H1 (cell line): ENCODE data around the gene PPP2R1A. TPM values are rescaled to one million over a fixed set of nuclear protein-coding genes. Genes with fewer than 3 reads are reported as not detected.
A peak's percentile ranks its signal among the peaks of the same experiment; 100 is the strongest.

Source experiments
- CTCF ChIA-PET: fragments of 300-600 bp; sonication (Branson Sonifier 250); formaldehyde crosslinking; loops from one replicate; lab custom pipeline; 2021; ENCODE audit not compliant: partially characterized antibody; lab: Charles Lee
- POLR2A ChIA-PET: fragments of 300-600 bp; sonication (Branson Sonifier 250); formaldehyde crosslinking; loops from one replicate; lab custom pipeline; 2021; ENCODE audit warnings: inconsistent platforms; ENCODE audit not compliant: partially characterized antibody; lab: Charles Lee
- DNase-seq, 2 experiments: peaks; one replicate each; pipeline versions ENCODE4 v3.0.0 to v3.0.0-alpha.2; 2010 to 2022; ENCODE audit warnings: low spot score in 2 of 2, low read depth in 1 of 2, mixed read lengths in 1 of 2
- FAIRE-seq: peaks from 2 replicates; lab custom pipeline; 2011; peaks lifted over from hg19 to GRCh38; lab: Jason Lieb, UNC
- H2AFZ ChIP-seq: 2 replicates; pipeline ENCODE4 v1.8.1; 2012; ENCODE audit warnings: low read length, inconsistent platforms
- H2AK5ac ChIP-seq: 2 replicates; pipeline ENCODE4 v1.6.1; 2013; ENCODE audit warnings: low read depth, low read length
- H2BK120ac ChIP-seq: replicated peaks from 2 replicates; pipeline ENCODE3; 2013; ENCODE audit warnings: low read depth, low read length, inconsistent platforms
- H2BK12ac ChIP-seq: 2 replicates; pipeline ENCODE4 v1.6.1; 2013; ENCODE audit warnings: low read depth, low read length
- H2BK15ac ChIP-seq: 2 replicates; pipeline ENCODE4 v1.6.1; 2013; ENCODE audit warnings: low read length
- H2BK20ac ChIP-seq: 2 replicates; pipeline ENCODE4 v1.6.1; 2013; ENCODE audit warnings: low read length
- H2BK5ac ChIP-seq: 2 replicates; pipeline ENCODE4 v1.6.1; 2013; ENCODE audit warnings: low read depth, low read length
- H3K14ac ChIP-seq: 2 replicates; pipeline ENCODE4 v1.6.1; 2013; ENCODE audit warnings: inconsistent platforms; ENCODE audit not compliant: insufficient read length
- H3K18ac ChIP-seq: 2 replicates; pipeline ENCODE4 v1.6.1; 2013; ENCODE audit warnings: low read length; ENCODE audit errors: extremely low read depth
- H3K23ac ChIP-seq: 2 replicates; pipeline ENCODE4 v1.6.1; 2013; ENCODE audit warnings: inconsistent platforms; ENCODE audit not compliant: insufficient read length
- H3K23me2 ChIP-seq: 2 replicates; pipeline ENCODE4 v1.6.1; 2013; ENCODE audit warnings: low read depth, low read length
- H3K27ac ChIP-seq: 2 replicates; pipeline ENCODE4 v1.6.1; 2011; ENCODE audit warnings: low read depth, low read length, inconsistent platforms
- H3K27me3 ChIP-seq, 4 experiments: replicated peaks in 1 of 4; 1 replicate in 1 of 4; 2 replicates in 3 of 4; pipeline versions ENCODE4 v1.6.1 to v1.8.1; 2011 to 2013; ENCODE audit warnings: low read length in 3 of 4, mild to moderate bottlenecking in 3 of 4, inconsistent platforms in 2 of 4, mixed read lengths in 2 of 4, moderate library complexity in 1 of 4; ENCODE audit not compliant: control insufficient read depth in 3 of 4, insufficient read depth in 3 of 4; ENCODE audit errors: extremely low read depth in 1 of 4
- H3K36me3 ChIP-seq, 4 experiments: 2 replicates each; pipeline versions ENCODE4 v1.6.1 to v1.8.1; 2011 to 2013; ENCODE audit warnings: mild to moderate bottlenecking in 4 of 4, low read length in 3 of 4, moderate library complexity in 2 of 4, control low read depth in 1 of 4, inconsistent platforms in 1 of 4; ENCODE audit not compliant: insufficient read depth in 4 of 4, control insufficient read depth in 2 of 4
- H3K4ac ChIP-seq: replicated peaks from 2 replicates; pipeline ENCODE3; 2013; ENCODE audit warnings: low read length, low read depth, mixed read lengths, inconsistent platforms; ENCODE audit not compliant: insufficient read length
- H3K4me1 ChIP-seq, 4 experiments: replicated peaks in 1 of 4; 1 replicate in 1 of 4; 2 replicates in 3 of 4; pipeline versions ENCODE4 v1.6.1 to v1.8.1; 2011 to 2013; ENCODE audit warnings: low read length in 3 of 4, inconsistent platforms in 2 of 4, mixed read lengths in 1 of 4; ENCODE audit not compliant: insufficient read depth in 4 of 4, control insufficient read depth in 3 of 4
- H3K4me2 ChIP-seq, 2 experiments: 2 replicates each; pipeline versions ENCODE4 v1.6.1 to v1.8.1; 2011 to 2013; ENCODE audit warnings: low read depth in 2 of 2, low read length in 2 of 2, control low read depth in 1 of 2, inconsistent platforms in 1 of 2, mild to moderate bottlenecking in 1 of 2; ENCODE audit not compliant: insufficient read depth in 1 of 2
- H3K4me3 ChIP-seq, 4 experiments: fragments of 200-600, 300-600 bp in 1 of 4; sonication (generic), shearing (Covaris generic), sonication (Bioruptor Twin) in 1 of 4; 2 replicates each; pipeline versions ENCODE4 v1.5.1 to v1.8.1; 2011 to 2016; ENCODE audit warnings: low read length in 4 of 4, low read depth in 3 of 4, control low read depth in 2 of 4, inconsistent platforms in 2 of 4, mild to moderate bottlenecking in 2 of 4, mixed read lengths in 1 of 4, moderate library complexity in 1 of 4; ENCODE audit not compliant: insufficient read depth in 2 of 4; ENCODE audit errors: extremely low read depth in 1 of 4
- H3K56ac ChIP-seq: replicated peaks from 2 replicates; pipeline ENCODE3; 2013; ENCODE audit warnings: low read depth, mild to moderate bottlenecking, mixed read lengths, low read length, inconsistent platforms; ENCODE audit not compliant: insufficient read length
- H3K79me1 ChIP-seq: 2 replicates; pipeline ENCODE4 v1.6.1; 2013; ENCODE audit warnings: low read depth, low read length, control low read depth
- H3K79me2 ChIP-seq, 2 experiments: 2 replicates each; pipeline versions ENCODE4 v1.6.1 to v1.8.1; 2012 to 2013; ENCODE audit warnings: low read length in 2 of 2, mild to moderate bottlenecking in 2 of 2, inconsistent platforms in 1 of 2; ENCODE audit not compliant: insufficient read depth in 2 of 2, control insufficient read depth in 1 of 2
- H3K9ac ChIP-seq, 4 experiments: replicated peaks in 1 of 4; 1 replicate in 1 of 4; 2 replicates in 3 of 4; pipeline versions ENCODE4 v1.6.1 to v1.8.1; 2011 to 2013; ENCODE audit warnings: low read depth in 3 of 4, low read length in 3 of 4, control low read depth in 2 of 4, mild to moderate bottlenecking in 2 of 4, moderate library complexity in 2 of 4, inconsistent platforms in 1 of 4; ENCODE audit errors: extremely low read depth in 1 of 4
- H3K9me3 ChIP-seq, 2 experiments: 2 replicates each; pipeline versions ENCODE4 v1.6.1 to v1.8.1; 2012 to 2013; ENCODE audit warnings: mild to moderate bottlenecking in 2 of 2, moderate library complexity in 2 of 2, control low read depth in 1 of 2, inconsistent platforms in 1 of 2, low read depth in 1 of 2, low read length in 1 of 2, mixed read lengths in 1 of 2; ENCODE audit not compliant: insufficient read depth in 2 of 2
- H4K20me1 ChIP-seq, 2 experiments: replicated peaks in 1 of 2; 2 replicates each; pipeline versions ENCODE3 to v1.8.1; 2011 to 2013; ENCODE audit warnings: inconsistent platforms in 2 of 2, low read length in 2 of 2, mild to moderate bottlenecking in 1 of 2; ENCODE audit not compliant: insufficient read depth in 2 of 2, control insufficient read depth in 1 of 2
- H4K5ac ChIP-seq: 2 replicates; pipeline ENCODE4 v1.6.1; 2013; ENCODE audit warnings: low read length, low read depth, mixed read lengths, inconsistent platforms; ENCODE audit not compliant: insufficient read length
- H4K8ac ChIP-seq: 2 replicates; pipeline ENCODE4 v1.8.0; 2013; ENCODE audit warnings: mild to moderate bottlenecking, moderate library complexity, low read length, inconsistent platforms; ENCODE audit not compliant: insufficient read depth; ENCODE audit errors: extremely low read depth
- H4K91ac ChIP-seq: replicated peaks from 2 replicates; pipeline ENCODE3; 2013; ENCODE audit warnings: low read length, mixed read lengths, inconsistent platforms; ENCODE audit not compliant: insufficient read length
- ASH2L ChIP-seq: fragments of 200-600, 300-600 bp; sonication (generic); IDR thresholded peaks from one replicate; pipeline ENCODE4 v1.7.1; 2017; ENCODE audit warnings: low read length
- BCL11A ChIP-seq, 2 experiments: IDR thresholded peaks; one replicate each; pipeline ENCODE4 v1.6.1; 2011; ENCODE audit warnings: low read depth in 2 of 2, low read length in 2 of 2, mild to moderate bottlenecking in 2 of 2
- BRCA1 ChIP-seq: IDR thresholded peaks from 2 replicates; pipeline ENCODE4 v1.6.1; 2012; ENCODE audit warnings: low read depth, low read length, improper control_type of control experiment
- CBX8 ChIP-seq: fragments of 300-800, 300-1000 bp; sonication (generic); IDR thresholded peaks from 2 replicates; pipeline ENCODE4 v1.7.1; 2016; ENCODE audit warnings: low read depth, low read length, borderline replicate concordance
- CREB1 ChIP-seq: IDR thresholded peaks from 2 replicates; pipeline ENCODE4 v1.6.1; 2012; ENCODE audit warnings: inconsistent platforms
- E2F6 ChIP-seq: IDR thresholded peaks from 2 replicates; pipeline ENCODE4 v1.6.1; 2012; ENCODE audit warnings: inconsistent platforms
- EP300 ChIP-seq, 2 experiments: IDR thresholded peaks; 1 replicate in 1 of 2; 2 replicates in 1 of 2; pipeline ENCODE4 v1.6.1; 2011 to 2012; ENCODE audit warnings: low read depth in 2 of 2, low read length in 2 of 2, mild to moderate bottlenecking in 2 of 2, borderline replicate concordance in 1 of 2, inconsistent platforms in 1 of 2, moderate library complexity in 1 of 2
- EZH2 ChIP-seq: fragments of 200-600 bp; sonication (generic); IDR thresholded peaks from 2 replicates; pipeline ENCODE4 v1.7.1; 2012; ENCODE audit warnings: low read depth, mild to moderate bottlenecking, moderate library complexity, low read length, inconsistent platforms; ENCODE audit not compliant: severe bottlenecking
- SAP30 ChIP-seq: fragments of 300-600 bp; sonication (generic); IDR thresholded peaks from 2 replicates; pipeline ENCODE4 v1.7.1; 2012; ENCODE audit warnings: low read length, moderate library complexity, mild to moderate bottlenecking, inconsistent platforms; ENCODE audit not compliant: insufficient read depth, insufficient replicate concordance
- SP1 ChIP-seq: IDR thresholded peaks from 2 replicates; pipeline ENCODE4 v1.6.1; 2011; ENCODE audit warnings: low read depth, low read length
- SRF ChIP-seq: IDR thresholded peaks from 2 replicates; pipeline ENCODE4 v1.6.1; 2011; ENCODE audit warnings: mild to moderate bottlenecking, low read depth, low read length, moderate library complexity
- ZNF274 ChIP-seq: IDR thresholded peaks from 2 replicates; pipeline ENCODE4 v1.7.0; 2012; ENCODE audit warnings: low read length, borderline replicate concordance; ENCODE audit errors: extremely low read depth
- WGBS, 2 experiments: shearing (Covaris generic) in 1 of 2; methylation state at CpG; one replicate each; pipeline versions ENCODE4 v1.1.6 to v1.1.7; 2013 to 2015; ENCODE audit warnings: low lambda C conversion rate in 2 of 2, mixed read lengths in 2 of 2, inconsistent platforms in 1 of 2, low coverage in 1 of 2, missing lambda C conversion rate in 1 of 2; ENCODE audit not compliant: insufficient replicate concordance in 2 of 2, insufficient coverage in 1 of 2, insufficient read length in 1 of 2; ENCODE audit errors: extremely low coverage in 1 of 2, missing lambda C conversion rate in 1 of 2; 5-methylcytosine and 5-hydroxymethylcytosine counted together
- polyA plus RNA-seq, 7 experiments: library from polyadenylated mRNA; depleted of rRNA in 3 of 7; stranded (reverse) in 5 of 7; unstranded in 2 of 7; fragments of >200 nt in 5 of 7; fragments of 200-250 nt in 2 of 7; gene quantifications; 1 replicate in 5 of 7; 2 replicates in 1 of 7; 4 replicates in 1 of 7; pipeline versions ENCODE4 v1.2.1 to v1.2.3, GENCODE V29; 2011 to 2013; ENCODE audit warnings: missing spikeins in 2 of 7, mixed read lengths in 2 of 7
- total RNA-seq: library from RNA; stranded (reverse); fragmentation: NEBNext Ultra II Directional; extraction: Animal tissue kit (Norgen Biotek cat#: 25700); gene quantifications from 2 replicates; pipeline ENCODE4 v1.2.1, GENCODE V29; 2021

Gene PPP2R1A
- total and polyA plus RNA-seq, 2 of the 8 experiments (the other 6 are each of a cell fraction or from before 2014, with no cell fraction given) = 380 to 382 TPM

DNA sequence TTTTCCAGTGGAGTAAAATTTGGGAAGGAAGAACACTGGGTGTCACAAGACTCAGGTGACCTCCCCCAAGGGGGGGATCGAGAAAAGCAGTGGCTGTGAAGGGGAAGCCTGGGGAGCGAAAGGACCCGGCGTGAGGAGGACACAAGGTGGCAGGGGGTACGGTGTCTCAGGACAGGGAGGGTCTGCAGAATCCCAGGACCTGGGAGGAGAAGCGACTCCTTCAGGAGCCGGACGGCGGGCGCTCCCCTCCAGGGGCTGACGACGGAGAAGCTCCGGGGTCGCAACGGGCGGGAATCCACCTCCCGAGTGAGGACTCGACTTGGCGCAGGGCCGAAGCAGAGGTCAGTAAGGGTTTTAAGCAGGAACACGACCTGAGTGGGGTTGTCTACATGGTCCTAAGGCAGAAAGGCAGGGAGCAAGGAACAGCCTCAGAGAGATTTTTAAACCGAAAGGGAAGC, 19.0 kb upstream of the PPP2R1A start:
- Histone ChIP-seq H4K5ac (no peak overlapping the region), H3K56ac (no peak overlapping the region), H3K4ac (no peak overlapping the region), H4K20me1 (no peaks in the 10 kb centered on the region), H3K14ac (peak overlapping the region; percentile 79), H2BK15ac (no peak overlapping the region), H3K36me3 (peaks cover 5 to 26% (median 10%) of the 10 kb centered on the region in 4 experiments), H3K9me3 (no peaks in the 10 kb centered on the region), H3K4me2 (peak overlapping the region; percentile 82 to 92), H3K79me1 (no peaks in the 10 kb centered on the region), H3K23me2 (peaks cover 13% of the 10 kb centered on the region), H3K18ac (no peak overlapping the region), H3K4me1 (peaks cover 0 to 7% (median 1%) of the 10 kb centered on the region in 4 experiments; a peak in 4 of 7 replicates), H2BK120ac (peak overlapping the region; percentile 69), H3K27ac (no peak overlapping the region), H2BK20ac (no peak overlapping the region), H3K27me3 (no peaks in the 10 kb centered on the region; a peak in 2 of 7 replicates), H2BK5ac (no peak overlapping the region), H2AFZ (peak overlapping the region; percentile 81), H4K91ac (no peak overlapping the region), H2BK12ac (0 out of 2 replicates have a peak overlapping the region, but pooled peaks have one; percentile 68), H3K9ac (peak overlapping the region; percentile 50 to 64 (median 58); a peak in 6 of 7 replicates), H3K4me3 (peak overlapping the region; percentile 89 to 98 (median 92)), H4K8ac (no peak overlapping the region), H3K23ac (no peak overlapping the region), H3K79me2 (0 out of 4 replicates have a peak, but pooled peaks cover 0 to 2% of the 10 kb centered on the region in 2 experiments), H2AK5ac (no peak overlapping the region)
- DNase-seq (peak in 1 of 2 experiments; percentile 73), FAIRE-seq (no peak)
- CTCF ChIA-PET = interaction anchor here (1.5 kb wide), 1 partner anchor 14 kb away, joined by 3 read pairs; no protein-coding TSS in a partner anchor
- POLR2A ChIA-PET = interaction anchor here (0.6 to 2.3 kb wide), 2 partner anchors 18 to 121 kb away, joined by 3 to 8 read pairs; partner anchors contain the start of gene PPP2R1A
- 2% methylated on average over 21 of the region's 22 CpGs; no CpG with 5 or more reads in 1 of the 2 experiments for WGBS, 2 experiments
- TF ChIP-seq E2F6 = peak; percentile 52
- TF ChIP-seq EP300 (IDR thresholded peaks at IDR 0.05; ENCODE audit: borderline replicate concordance in 1 of 2, low read depth in 2 of 2, low read length in 2 of 2) = no peak
- peak; percentile 73 for TF ChIP-seq ASH2L
- TF ChIP-seq BCL11A (IDR thresholded peaks at IDR 0.05; ENCODE audit: low read depth in 2 of 2, low read length in 2 of 2) = no peak
- TF ChIP-seq EZH2 = no peak
- TF ChIP-seq ZNF274 = no peak
- TF ChIP-seq CREB1 = no peak
- no peak for TF ChIP-seq CBX8
- TF ChIP-seq SRF = no peak
- TF ChIP-seq SP1 = no peak
- no peak for TF ChIP-seq BRCA1
- no peak for TF ChIP-seq SAP30
